GM12872 (cell line): ENCODE data around the gene FAM76B.
A peak's percentile ranks its signal among the peaks of the same experiment; 100 is the strongest.

Experiments used
- TF ChIP-seq, protein P1 (sequence below): IDR thresholded peaks from 3 replicates; pipeline ENCODE4 v1.5.1; 2011; ENCODE audit warnings: low read depth, mild to moderate bottlenecking, low read length, moderate library complexity; ENCODE audit not compliant: insufficient read depth

The FAM76B gene

DNA sequence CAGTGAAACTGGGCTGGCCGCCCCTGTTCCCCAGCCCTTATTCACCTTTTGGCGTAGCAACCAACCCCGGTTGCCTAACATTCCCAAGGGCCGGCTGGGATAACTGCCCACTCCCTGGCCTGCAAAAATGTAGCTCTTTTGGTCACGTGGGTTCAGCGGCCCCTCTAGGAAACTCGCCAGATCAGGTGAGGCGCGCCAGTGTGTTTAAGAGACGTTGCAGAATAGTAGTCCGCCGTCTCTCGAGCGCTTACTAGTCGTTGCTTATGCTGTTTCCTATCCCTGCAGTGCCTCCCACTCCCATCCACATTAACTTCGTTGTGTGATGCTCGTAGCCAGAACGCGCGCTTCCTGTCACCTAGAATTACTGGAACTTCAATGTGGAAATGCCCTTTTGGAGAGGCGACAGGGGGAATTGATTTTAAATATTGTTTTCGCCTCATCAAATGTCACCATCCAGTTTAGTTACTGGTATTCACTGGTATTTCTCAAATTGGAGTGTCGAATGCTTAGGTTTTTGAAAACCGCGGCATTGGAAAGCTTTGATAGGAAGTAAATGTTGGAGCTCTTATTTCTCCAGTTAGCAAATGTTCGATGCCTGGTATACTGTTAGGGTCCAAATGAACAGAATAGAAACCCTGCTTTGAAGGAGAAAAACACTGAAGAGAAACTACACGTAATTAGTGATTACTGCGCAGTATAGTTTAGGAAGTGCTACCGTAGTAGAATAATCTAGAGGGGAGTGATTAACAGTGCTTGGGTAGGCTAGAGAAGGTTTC, 1.5 kb upstream of the FAM76B start:
- TF ChIP-seq, protein P1, sequence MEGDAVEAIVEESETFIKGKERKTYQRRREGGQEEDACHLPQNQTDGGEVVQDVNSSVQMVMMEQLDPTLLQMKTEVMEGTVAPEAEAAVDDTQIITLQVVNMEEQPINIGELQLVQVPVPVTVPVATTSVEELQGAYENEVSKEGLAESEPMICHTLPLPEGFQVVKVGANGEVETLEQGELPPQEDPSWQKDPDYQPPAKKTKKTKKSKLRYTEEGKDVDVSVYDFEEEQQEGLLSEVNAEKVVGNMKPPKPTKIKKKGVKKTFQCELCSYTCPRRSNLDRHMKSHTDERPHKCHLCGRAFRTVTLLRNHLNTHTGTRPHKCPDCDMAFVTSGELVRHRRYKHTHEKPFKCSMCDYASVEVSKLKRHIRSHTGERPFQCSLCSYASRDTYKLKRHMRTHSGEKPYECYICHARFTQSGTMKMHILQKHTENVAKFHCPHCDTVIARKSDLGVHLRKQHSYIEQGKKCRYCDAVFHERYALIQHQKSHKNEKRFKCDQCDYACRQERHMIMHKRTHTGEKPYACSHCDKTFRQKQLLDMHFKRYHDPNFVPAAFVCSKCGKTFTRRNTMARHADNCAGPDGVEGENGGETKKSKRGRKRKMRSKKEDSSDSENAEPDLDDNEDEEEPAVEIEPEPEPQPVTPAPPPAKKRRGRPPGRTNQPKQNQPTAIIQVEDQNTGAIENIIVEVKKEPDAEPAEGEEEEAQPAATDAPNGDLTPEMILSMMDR = no peak

GRCh38 chr11:95790123-95790932, 746 bp upstream of the FAM76B start, which contains the start of gene CEP57:
Gene CEP57, plus strand, starts transcription at chr11:95790498. Its CDS starts 201 bp downstream, at chr11:95790699.
- TF ChIP-seq, protein P1 = no peak

- TF ChIP-seq, protein P1 = peak; percentile 48; the same call in 2 of the 3 replicates
Measured at GRCh38 chr11:95788921-95789505, 569 bp downstream of the FAM76B start.

- TF ChIP-seq, protein P1 = no peak
Measured at GRCh38 chr11:95780544-95780943, 9.0 kb downstream of the FAM76B start.

GRCh38 chr11:95778699-95779098, 10.9 kb downstream of the FAM76B start:
- TF ChIP-seq, protein P1 = no peak

DNA sequence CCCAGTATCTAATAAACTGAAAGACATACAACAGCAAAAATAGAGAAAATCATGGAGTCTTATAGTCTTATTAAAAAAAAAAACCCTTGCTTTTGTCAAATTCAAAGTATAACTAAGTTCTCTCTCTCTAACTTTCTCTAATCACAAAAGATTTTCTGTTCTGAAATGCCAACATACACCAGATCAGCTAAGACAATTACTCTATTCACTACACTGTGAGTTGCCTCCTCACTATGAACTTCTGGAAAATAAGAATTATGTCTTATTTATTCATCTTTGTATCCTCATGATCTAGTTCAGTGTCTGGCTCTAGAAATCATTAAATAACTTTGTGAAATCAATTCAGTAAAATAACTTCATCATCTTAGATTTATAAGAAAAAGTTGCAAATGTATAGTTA, 12.7 kb downstream of the FAM76B start:
- TF ChIP-seq, protein P1 = no peak

GRCh38 chr11:95768521-95768920, 21.1 kb downstream of the FAM76B start:
- TF ChIP-seq, protein P1 = no peak
